Endothelial cell of umbilical vein (primary cell): ENCODE results near the gene GPX1. TPM values are rescaled to one million over a fixed set of nuclear protein-coding genes. Genes with fewer than 3 reads are reported as not detected.

Experiments used
- BruUV-seq: library from RNA; stranded (reverse); fragments of 400-500 nt; replicated peaks from 2 replicates; lab custom pipeline; 2021; lab: Mats Ljungman, UMichigan
- CTCF ChIA-PET: fragments of 300-600, 350-600 bp; sonication (Branson Sonifier 250); formaldehyde crosslinking; loops from one replicate; lab custom pipeline; 2021; ENCODE audit warnings: antibody characterized with exemption, inconsistent platforms; lab: Charles Lee
- POLR2A ChIA-PET: fragments of 300-600, 350-600 bp; sonication (Branson Sonifier 250); formaldehyde crosslinking; loops from one replicate; lab custom pipeline; 2021; ENCODE audit warnings: antibody characterized with exemption, inconsistent platforms; lab: Charles Lee
- DNase-seq: peaks from one replicate; pipeline ENCODE4 v3.0.0-alpha.2; 2011; ENCODE audit warnings: low read depth, low spot score
- FAIRE-seq: peaks from 2 replicates; lab custom pipeline; 2011; peaks lifted over from hg19 to GRCh38; lab: Jason Lieb, UNC
- H2AFZ ChIP-seq: 2 replicates; pipeline ENCODE4 v1.6.0; 2012; ENCODE audit warnings: low read depth, low read length, control low read depth, inconsistent platforms
- H3K27ac ChIP-seq: 2 replicates; pipeline ENCODE4 v1.5.1; 2011; ENCODE audit warnings: low read depth, mild to moderate bottlenecking, control low read depth, low read length, moderate library complexity; ENCODE audit not compliant: insufficient read depth
- H3K27me3 ChIP-seq, 2 experiments: 2 replicates each; pipeline versions ENCODE4 v1.6.0 to v1.6.1; 2011; ENCODE audit warnings: low read length in 2 of 2, mixed read lengths in 1 of 2; ENCODE audit not compliant: control insufficient read depth in 2 of 2, insufficient read depth in 2 of 2
- H3K36me3 ChIP-seq, 2 experiments: 2 replicates in 1 of 2; 3 replicates in 1 of 2; pipeline ENCODE4 v1.5.1; 2011; ENCODE audit warnings: low read length in 2 of 2, mild to moderate bottlenecking in 1 of 2, moderate library complexity in 1 of 2; ENCODE audit not compliant: control insufficient read depth in 2 of 2, insufficient read depth in 2 of 2; ENCODE audit errors: extremely low read depth in 1 of 2
- H3K4me1 ChIP-seq: 3 replicates; pipeline ENCODE4 v1.5.1; 2011; ENCODE audit warnings: mild to moderate bottlenecking, low read length; ENCODE audit not compliant: control insufficient read depth, insufficient read depth; ENCODE audit errors: extremely low read depth
- H3K4me2 ChIP-seq: 2 replicates; pipeline ENCODE4 v1.6.1; 2011; ENCODE audit warnings: low read length, control low read depth, mixed read lengths; ENCODE audit not compliant: insufficient read depth
- H3K4me3 ChIP-seq, 3 experiments: fragments of 200-600 bp in 1 of 3; sonication (generic), shearing (Covaris generic) in 1 of 3; replicated peaks in 1 of 3; 2 replicates each; pipeline ENCODE4 v1.5.1; 2011 to 2016; ENCODE audit warnings: control low read depth in 3 of 3, low read length in 3 of 3, mild to moderate bottlenecking in 2 of 3, inconsistent platforms in 1 of 3, low read depth in 1 of 3, moderate library complexity in 1 of 3; ENCODE audit not compliant: insufficient read depth in 1 of 3
- H3K79me2 ChIP-seq: 2 replicates; pipeline ENCODE4 v1.6.0; 2012; ENCODE audit warnings: low read length, inconsistent platforms; ENCODE audit not compliant: control insufficient read depth, insufficient read depth
- H3K9ac ChIP-seq: replicated peaks from 2 replicates; pipeline ENCODE3; 2011; ENCODE audit warnings: low read length, control low read depth; ENCODE audit not compliant: insufficient read depth; ENCODE audit errors: extremely low read depth
- H3K9me1 ChIP-seq: replicated peaks from 3 replicates; pipeline ENCODE4 v1.6.0; 2011; ENCODE audit warnings: mild to moderate bottlenecking, low read length; ENCODE audit not compliant: control insufficient read depth, insufficient read depth; ENCODE audit errors: extremely low read depth
- H3K9me3 ChIP-seq: replicated peaks from 2 replicates; pipeline ENCODE4 v1.5.1; 2012; ENCODE audit warnings: low read length, inconsistent platforms; ENCODE audit not compliant: control insufficient read depth, insufficient read depth
- H4K20me1 ChIP-seq: replicated peaks from 2 replicates; pipeline ENCODE3; 2011; ENCODE audit warnings: mild to moderate bottlenecking, low read length; ENCODE audit not compliant: control insufficient read depth, insufficient read depth; ENCODE audit errors: extremely low read depth
- EZH2 ChIP-seq: IDR thresholded peaks from 2 replicates; pipeline ENCODE4 v1.6.1; 2012; ENCODE audit warnings: borderline replicate concordance, low read depth, mild to moderate bottlenecking, moderate library complexity, low read length, inconsistent platforms; ENCODE audit not compliant: severe bottlenecking
- FOS ChIP-seq: IDR thresholded peaks from 2 replicates; pipeline ENCODE4 v1.6.1; 2011; ENCODE audit warnings: mild to moderate bottlenecking, low read length, moderate library complexity, borderline replicate concordance; ENCODE audit not compliant: insufficient read depth
- GATA2 ChIP-seq: IDR thresholded peaks from 2 replicates; pipeline ENCODE4 v1.7.0; 2011; ENCODE audit warnings: low read depth, mild to moderate bottlenecking, moderate library complexity, mixed read lengths, low read length; ENCODE audit not compliant: insufficient read length, insufficient read depth
- JUN ChIP-seq: IDR thresholded peaks from 2 replicates; pipeline ENCODE4 v1.6.1; 2011; ENCODE audit warnings: borderline replicate concordance, low read depth; ENCODE audit not compliant: insufficient read length, insufficient read depth
- MAX ChIP-seq: IDR thresholded peaks from 2 replicates; pipeline ENCODE4 v1.6.1; 2011; ENCODE audit not compliant: insufficient read depth, insufficient read length
- MYC ChIP-seq: IDR thresholded peaks from one replicate; pipeline ENCODE4 v1.6.1; 2011; ENCODE audit warnings: mild to moderate bottlenecking, low read depth, low read length
- POLR2A ChIP-seq: IDR thresholded peaks from 2 replicates; pipeline ENCODE4 v1.6.1; 2012; ENCODE audit warnings: low read depth, mild to moderate bottlenecking, control low read depth, low read length
- POLR2AphosphoS5 ChIP-seq: IDR thresholded peaks from 2 replicates; pipeline ENCODE4 v1.6.1; 2012; ENCODE audit warnings: low read depth, mild to moderate bottlenecking, control low read depth, low read length, moderate library complexity; ENCODE audit not compliant: insufficient read depth
- dilution Hi-C: fragments of 300-500 bp; cut with MboI; formaldehyde crosslinking; loops from one replicate; pipeline ENCODE4 v1.15.0; 2019; ENCODE audit warnings: low sequenced_read_pairs; ENCODE audit not compliant: extremely low pct_ligation_motif_present
- intact Hi-C: fragments of 100-400 bp; cut with micrococcal nuclease; formaldehyde crosslinking; loops from one replicate; pipeline ENCODE4 v1.10.0; 2022
- polyA plus RNA-seq, 4 experiments: library from polyadenylated mRNA; depleted of rRNA in 3 of 4; stranded (reverse) in 3 of 4; unstranded in 1 of 4; fragments of >200 nt; gene quantifications; 2 replicates each; pipeline versions ENCODE4 v1.2.1 to v1.2.3, GENCODE V29; 2011 to 2012; ENCODE audit warnings: missing spikeins in 1 of 4
- total RNA-seq: library from RNA; stranded (reverse); gene quantifications from 2 replicates; pipeline ENCODE4 v1.2.3, GENCODE V29; 2021
- TF ChIP-seq, protein P1 (sequence below), 2 donors: IDR thresholded peaks; 1 replicate in 1 of 2; 2 replicates in 1 of 2; pipeline ENCODE4 v1.5.1; 2011; ENCODE audit warnings: low read length in 2 of 2, mild to moderate bottlenecking in 2 of 2, moderate library complexity in 2 of 2, control low read depth in 1 of 2, inconsistent platforms in 1 of 2, low read depth in 1 of 2; ENCODE audit not compliant: insufficient read depth in 1 of 2; ENCODE audit errors: extremely low read depth in 1 of 2

GPX1 gene
- total and polyA plus RNA-seq, 2 donors (not counting 3 experiments of a cell fraction or from before 2014, with no cell fraction given), result 461 to 1,348 TPM

- intact Hi-C loops (no loop called here), dilution Hi-C loops (no loop called here)
- CTCF ChIA-PET, result interaction anchor here (0.9 to 2.0 kb wide), 8 partner anchors 8 to 61 kb away, joined by 3 to 14 read pairs (median 4); partner anchors contain the start of genes RHOA, TCTA and USP4
- Histone ChIP-seq H3K79me2 (peaks cover 97% of the 10 kb centered on the region), H3K9me1 (peaks cover 2% of the 10 kb centered on the region), H3K27ac (peak overlapping the region; percentile 39), H3K36me3 (peaks cover 0 to 2% of the 10 kb centered on the region in 2 experiments), H3K4me2 (no peak overlapping the region), H3K27me3 (no peaks in the 10 kb centered on the region), H3K9ac (no peak overlapping the region), H4K20me1 (peaks cover 13% of the 10 kb centered on the region), H3K4me1 (peaks cover 8% of the 10 kb centered on the region), H3K4me3 (no peak overlapping the region), H3K9me3 (no peaks in the 10 kb centered on the region), H2AFZ (no peak overlapping the region)
- FAIRE-seq, result peak; percentile 53
- POLR2A ChIA-PET, result interaction anchor here (0.5 to 0.8 kb wide), 2 partner anchors 31 to 631 kb away, joined by 3 to 4 read pairs; no protein-coding TSS in a partner anchor
- TF ChIP-seq MYC, result no peak
- no peak for TF ChIP-seq JUN
- no peak for TF ChIP-seq MAX
- no peak for TF ChIP-seq POLR2AphosphoS5
- DNase-seq, result no peak
- BruUV-seq, result TSS peak; percentile 2
Observed at GRCh38 chr3:49388289-49388820, 30.2 kb upstream of the GPX1 start.

DNA sequence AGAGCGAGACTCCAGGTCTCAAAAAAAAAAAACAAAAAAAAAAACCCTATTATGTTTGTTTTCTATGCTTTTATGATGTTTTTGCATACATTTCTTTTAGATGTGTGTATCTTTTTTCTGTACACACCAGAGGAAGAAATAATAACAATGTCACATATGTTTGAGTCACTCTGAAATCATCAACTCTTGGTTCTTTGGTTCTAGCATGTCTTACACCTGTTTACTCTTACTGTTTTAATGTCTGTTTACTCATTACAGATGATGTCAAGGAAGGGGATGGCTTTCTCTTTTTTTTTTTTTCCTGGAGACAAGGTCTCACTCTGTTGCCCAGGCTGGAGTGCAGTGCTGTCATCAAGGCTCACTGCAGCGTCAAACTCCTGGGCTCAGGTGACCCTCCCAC is 29.6 kb upstream of the GPX1 start:
- peaks cover 13% of the 10 kb centered on the region for H4K20me1 ChIP-seq
- TF ChIP-seq JUN, result no peak
- no peak for TF ChIP-seq POLR2AphosphoS5
- TF ChIP-seq, protein P1, sequence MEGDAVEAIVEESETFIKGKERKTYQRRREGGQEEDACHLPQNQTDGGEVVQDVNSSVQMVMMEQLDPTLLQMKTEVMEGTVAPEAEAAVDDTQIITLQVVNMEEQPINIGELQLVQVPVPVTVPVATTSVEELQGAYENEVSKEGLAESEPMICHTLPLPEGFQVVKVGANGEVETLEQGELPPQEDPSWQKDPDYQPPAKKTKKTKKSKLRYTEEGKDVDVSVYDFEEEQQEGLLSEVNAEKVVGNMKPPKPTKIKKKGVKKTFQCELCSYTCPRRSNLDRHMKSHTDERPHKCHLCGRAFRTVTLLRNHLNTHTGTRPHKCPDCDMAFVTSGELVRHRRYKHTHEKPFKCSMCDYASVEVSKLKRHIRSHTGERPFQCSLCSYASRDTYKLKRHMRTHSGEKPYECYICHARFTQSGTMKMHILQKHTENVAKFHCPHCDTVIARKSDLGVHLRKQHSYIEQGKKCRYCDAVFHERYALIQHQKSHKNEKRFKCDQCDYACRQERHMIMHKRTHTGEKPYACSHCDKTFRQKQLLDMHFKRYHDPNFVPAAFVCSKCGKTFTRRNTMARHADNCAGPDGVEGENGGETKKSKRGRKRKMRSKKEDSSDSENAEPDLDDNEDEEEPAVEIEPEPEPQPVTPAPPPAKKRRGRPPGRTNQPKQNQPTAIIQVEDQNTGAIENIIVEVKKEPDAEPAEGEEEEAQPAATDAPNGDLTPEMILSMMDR (IDR thresholded peaks at IDR 0.05; ENCODE audit: extremely low read depth in 1 of 2, insufficient read depth in 1 of 2, low read depth in 1 of 2, low read length in 2 of 2), result no peak
- no peak for TF ChIP-seq EZH2
- no peak for TF ChIP-seq POLR2A
- no peak for TF ChIP-seq FOS
- no peak for TF ChIP-seq MAX
- TF ChIP-seq GATA2, result no peak
- no peak for TF ChIP-seq MYC

More for the DNA sequence above, 29.6 kb upstream of the GPX1 start:
- Histone ChIP-seq H2AFZ (no peak overlapping the region), H3K4me3 (no peak overlapping the region), H3K4me2 (no peak overlapping the region), H3K36me3 (peaks cover 0 to 2% of the 10 kb centered on the region in 2 experiments), H3K4me1 (peaks cover 8% of the 10 kb centered on the region), H3K27me3 (no peaks in the 10 kb centered on the region), H3K9me3 (no peaks in the 10 kb centered on the region), H3K9ac (no peak overlapping the region), H3K79me2 (peaks cover 97% of the 10 kb centered on the region), H3K9me1 (peaks cover 2% of the 10 kb centered on the region), H3K27ac (no peak overlapping the region)
- POLR2A ChIA-PET, result interaction anchor here (0.5 to 0.8 kb wide), 2 partner anchors 31 to 632 kb away, joined by 3 to 4 read pairs; no protein-coding TSS in a partner anchor
- intact Hi-C loops (no loop called here), dilution Hi-C loops (no loop called here)
- CTCF ChIA-PET, result interaction anchor here (1.2 to 2.0 kb wide), 3 partner anchors 14 to 62 kb away, joined by 3 to 14 read pairs (median 4); partner anchors contain the start of genes RHOA and TCTA
- no TSS peak for BruUV-seq
- DNase-seq, result no peak
- no peak for FAIRE-seq
